ENCODE data around the gene TMEM217. TPM values are rescaled to one million over a fixed set of nuclear protein-coding genes. Genes with fewer than 3 reads are reported as not detected.
A peak's percentile ranks its signal among the peaks of the same experiment; 100 is the strongest.

TMEM217 gene
- polyA plus RNA-seq, 2 donors, result 2.6 to 5.4 TPM

DNA sequence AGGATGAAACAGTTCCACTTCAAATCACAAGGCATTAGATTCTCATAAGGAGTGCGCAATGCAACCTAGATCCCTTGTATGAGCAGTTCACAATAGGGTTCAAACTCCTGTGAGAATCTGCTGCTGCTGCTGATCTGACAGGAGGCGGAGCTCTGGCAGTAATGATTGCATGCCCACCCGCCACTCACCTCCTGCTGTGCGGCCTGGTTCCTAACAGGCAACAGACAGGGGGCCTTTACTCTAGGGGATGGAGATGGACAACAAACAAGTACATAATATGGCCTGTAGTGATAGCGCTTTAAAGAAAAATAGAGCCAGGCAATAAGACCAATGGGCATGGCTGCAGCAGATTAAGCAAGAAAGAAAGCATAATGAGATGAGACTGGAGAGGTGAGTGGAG, 3.1 kb downstream of the TMEM217 start:
- 95 to 97% methylated on average over 5 of the region's 5 CpGs for WGBS, 2 donors

DNA sequence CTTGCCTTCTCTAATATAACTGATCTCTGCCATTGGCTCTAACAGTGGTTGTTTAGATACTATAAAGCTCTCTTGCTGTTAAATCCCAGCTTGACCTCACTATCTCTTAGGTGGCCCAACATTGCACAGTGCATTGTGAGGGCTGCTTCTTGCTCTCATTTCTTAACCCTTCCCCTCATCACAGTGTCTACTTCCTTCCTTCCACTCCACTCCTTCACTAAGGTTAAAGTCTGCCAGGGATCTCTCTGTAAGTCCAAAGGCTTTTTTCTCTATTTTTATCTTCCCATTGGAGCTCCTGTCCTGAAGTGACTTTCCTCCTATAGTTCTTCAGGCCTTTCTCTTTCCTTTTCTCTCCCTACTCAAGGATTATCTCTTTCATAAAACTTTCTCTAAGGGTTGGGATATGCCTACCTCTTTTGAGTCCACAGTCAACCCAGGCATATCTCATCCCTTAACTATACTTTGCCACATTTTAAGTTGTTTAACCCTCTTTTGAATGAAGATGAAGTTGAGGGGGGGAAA, 4.4 kb downstream of the TMEM217 start:
- Histone ChIP-seq H3K36me3 (ENCODE audit: control insufficient read depth in 2 of 2, insufficient read depth in 2 of 2, low read length in 1 of 2) (no peaks in the 10 kb centered on the region), H3K27me3 (ENCODE audit: control insufficient read depth in 1 of 2, insufficient read depth in 2 of 2, low read length in 2 of 2) (no peaks in the 10 kb centered on the region), H3K27ac (ENCODE audit: low read depth in 2 of 2, low read length in 1 of 2) (no peak overlapping the region), H3K4me1 (ENCODE audit: control insufficient read depth in 2 of 2, insufficient read depth in 2 of 2, low read length in 1 of 2) (no peaks in the 10 kb centered on the region), H3K4me3 (ENCODE audit: low read depth in 1 of 2, low read length in 2 of 2) (no peak overlapping the region), H3K9me3 (ENCODE audit: control insufficient read depth in 2 of 2, insufficient read depth in 1 of 2, low read depth in 1 of 2, low read length in 1 of 2) (no peaks in the 10 kb centered on the region)

More for the DNA sequence above, 3.1 kb downstream of the TMEM217 start:
- no peaks in the 10 kb centered on the region for H3K4me1 ChIP-seq (ENCODE audit: control insufficient read depth in 2 of 2, insufficient read depth in 2 of 2, low read length in 1 of 2)
- no peak overlapping the region for H3K4me3 ChIP-seq (ENCODE audit: low read depth in 1 of 2, low read length in 2 of 2)
- no peak overlapping the region for H3K27ac ChIP-seq (ENCODE audit: low read depth in 2 of 2, low read length in 1 of 2)
- H3K9me3 ChIP-seq (ENCODE audit: control insufficient read depth in 2 of 2, insufficient read depth in 1 of 2, low read depth in 1 of 2, low read length in 1 of 2), result no peaks in the 10 kb centered on the region
- H3K27me3 ChIP-seq (ENCODE audit: control insufficient read depth in 1 of 2, insufficient read depth in 2 of 2, low read length in 2 of 2), result no peaks in the 10 kb centered on the region
- H3K36me3 ChIP-seq (ENCODE audit: control insufficient read depth in 2 of 2, insufficient read depth in 2 of 2, low read length in 1 of 2), result no peaks in the 10 kb centered on the region

DNA sequence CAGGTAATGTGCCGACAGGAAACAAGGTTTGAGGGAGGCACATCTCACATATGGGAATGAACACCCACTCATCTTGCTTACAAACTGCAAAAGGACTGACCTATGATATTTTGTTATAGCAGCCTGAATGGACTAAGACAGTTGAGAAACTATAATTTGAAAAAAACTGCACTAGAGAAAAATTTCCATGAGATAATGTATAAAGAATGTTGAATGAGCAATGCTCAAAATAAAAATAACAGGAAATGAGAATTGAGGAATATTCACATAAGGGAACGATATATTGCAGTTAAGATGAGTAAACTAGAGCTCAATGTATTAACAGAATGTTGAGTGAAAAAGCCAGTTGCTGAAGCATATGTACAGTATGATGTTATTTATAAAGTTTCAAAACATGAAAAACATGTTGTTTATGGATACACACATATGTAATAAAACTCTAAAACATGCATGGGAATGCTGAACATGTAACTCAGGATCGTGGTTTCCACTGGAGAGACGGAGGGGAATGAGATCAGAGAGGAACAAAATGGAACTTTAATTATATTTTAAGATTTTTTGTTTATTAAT, 6.6 kb downstream of the TMEM217 start:
- H3K4me3 ChIP-seq (ENCODE audit: low read depth in 1 of 2, low read length in 2 of 2), result no peak overlapping the region
- H3K27me3 ChIP-seq (ENCODE audit: control insufficient read depth in 1 of 2, insufficient read depth in 2 of 2, low read length in 2 of 2), result no peaks in the 10 kb centered on the region
- H3K9me3 ChIP-seq (ENCODE audit: control insufficient read depth in 2 of 2, insufficient read depth in 1 of 2, low read depth in 1 of 2, low read length in 1 of 2), result no peaks in the 10 kb centered on the region
- WGBS, 2 donors, result 79 to 81% methylated on average over 4 of the region's 4 CpGs
- H3K4me1 ChIP-seq (ENCODE audit: control insufficient read depth in 2 of 2, insufficient read depth in 2 of 2, low read length in 1 of 2), result no peaks in the 10 kb centered on the region
- no peaks in the 10 kb centered on the region for H3K36me3 ChIP-seq (ENCODE audit: control insufficient read depth in 2 of 2, insufficient read depth in 2 of 2, low read length in 1 of 2)
- H3K27ac ChIP-seq (ENCODE audit: low read depth in 2 of 2, low read length in 1 of 2), result no peak overlapping the region

DNA sequence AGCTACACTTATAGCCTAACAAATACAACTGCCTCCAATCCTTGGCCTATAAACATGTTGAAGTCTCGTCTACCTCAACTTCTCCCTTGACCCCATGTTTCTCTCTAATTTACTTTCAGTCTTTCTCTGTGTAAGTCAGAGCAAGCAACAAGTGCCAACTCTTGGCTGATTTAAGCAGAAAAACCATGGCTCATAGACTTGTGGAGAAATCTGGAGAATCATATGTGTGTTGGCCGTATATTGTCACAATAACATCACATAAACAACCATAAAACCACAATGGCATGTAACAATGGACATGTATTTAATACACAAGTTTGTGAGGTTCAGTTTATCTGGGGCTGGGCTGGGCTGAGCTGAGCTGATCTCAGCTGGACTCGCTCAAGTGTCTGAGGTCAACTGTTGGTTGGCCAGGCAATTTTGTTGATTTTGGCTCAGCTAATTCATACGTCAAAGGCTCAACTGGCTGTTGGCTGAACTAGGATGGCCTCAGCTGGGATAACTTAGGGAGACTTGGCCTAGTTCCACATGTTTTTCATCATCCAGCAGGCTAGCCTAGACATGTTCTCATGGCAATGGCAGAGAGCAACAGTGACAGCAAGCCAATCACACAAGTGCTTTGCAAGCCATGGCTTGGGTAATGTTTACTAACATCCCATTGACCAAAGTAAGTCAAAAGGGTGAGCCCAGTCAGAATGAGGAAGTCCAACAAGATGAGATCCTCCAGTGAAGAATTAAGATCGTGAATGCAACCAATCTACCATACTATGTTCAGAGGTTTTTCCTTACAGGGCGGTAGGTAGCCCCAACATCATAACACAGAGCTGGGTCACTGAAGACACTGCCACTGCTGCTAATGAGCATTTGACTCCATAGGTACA, 13.3 kb downstream of the TMEM217 start:
- Histone ChIP-seq H3K27ac (ENCODE audit: low read depth in 2 of 2, low read length in 1 of 2) (peak overlapping the region; percentile 83 to 96), H3K36me3 (ENCODE audit: control insufficient read depth in 2 of 2, insufficient read depth in 2 of 2, low read length in 1 of 2) (no peaks in the 10 kb centered on the region), H3K4me3 (ENCODE audit: low read depth in 1 of 2, low read length in 2 of 2) (no peak overlapping the region), H3K9me3 (ENCODE audit: control insufficient read depth in 2 of 2, insufficient read depth in 1 of 2, low read depth in 1 of 2, low read length in 1 of 2) (no peaks in the 10 kb centered on the region), H3K27me3 (ENCODE audit: control insufficient read depth in 1 of 2, insufficient read depth in 2 of 2, low read length in 2 of 2) (no peaks in the 10 kb centered on the region), H3K4me1 (ENCODE audit: control insufficient read depth in 2 of 2, insufficient read depth in 2 of 2, low read length in 1 of 2) (peaks cover 0 to 7% of the 10 kb centered on the region in 2 donors)
- WGBS, 2 donors, result 39 to 41% methylated on average over 6 of the region's 6 CpGs

DNA sequence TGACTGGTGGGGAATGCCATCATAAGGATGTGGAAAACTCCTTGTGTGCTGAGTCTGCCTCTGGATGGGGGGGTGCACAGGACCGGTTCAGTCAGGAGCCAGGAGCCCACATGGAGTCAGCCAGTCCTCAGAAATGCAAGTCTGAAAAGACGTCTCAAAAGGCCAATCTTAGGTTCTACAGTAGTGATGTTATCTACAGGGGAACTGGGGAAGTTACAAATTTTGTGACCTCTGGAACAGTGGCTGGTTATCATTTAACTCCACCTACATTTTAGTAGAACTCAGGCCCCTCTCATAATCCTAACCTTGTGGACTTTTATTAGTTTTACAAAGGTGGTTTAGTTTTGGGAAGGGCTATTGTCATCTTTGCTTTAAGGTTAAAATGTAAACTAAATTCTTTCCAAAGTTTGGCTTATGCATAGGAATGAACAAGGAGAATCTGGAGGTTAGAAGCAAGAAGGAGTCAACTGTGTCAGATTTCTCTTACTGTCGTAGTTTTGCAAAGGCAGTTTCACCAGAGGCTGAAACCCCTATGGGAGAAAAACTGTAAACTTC, 14.1 kb downstream of the TMEM217 start:
- Histone ChIP-seq H3K4me1 (ENCODE audit: control insufficient read depth in 2 of 2, insufficient read depth in 2 of 2, low read length in 1 of 2) (peaks cover 0 to 7% of the 10 kb centered on the region in 2 donors), H3K36me3 (ENCODE audit: control insufficient read depth in 2 of 2, insufficient read depth in 2 of 2, low read length in 1 of 2) (no peaks in the 10 kb centered on the region), H3K27me3 (ENCODE audit: control insufficient read depth in 1 of 2, insufficient read depth in 2 of 2, low read length in 2 of 2) (no peaks in the 10 kb centered on the region), H3K9me3 (ENCODE audit: control insufficient read depth in 2 of 2, insufficient read depth in 1 of 2, low read depth in 1 of 2, low read length in 1 of 2) (no peaks in the 10 kb centered on the region), H3K27ac (ENCODE audit: low read depth in 2 of 2, low read length in 1 of 2) (peak overlapping the region; percentile 58 to 77), H3K4me3 (ENCODE audit: low read depth in 1 of 2, low read length in 2 of 2) (no peak overlapping the region)
- WGBS, 2 donors, result 63 to 70% methylated on average over 3 of the region's 3 CpGs

DNA sequence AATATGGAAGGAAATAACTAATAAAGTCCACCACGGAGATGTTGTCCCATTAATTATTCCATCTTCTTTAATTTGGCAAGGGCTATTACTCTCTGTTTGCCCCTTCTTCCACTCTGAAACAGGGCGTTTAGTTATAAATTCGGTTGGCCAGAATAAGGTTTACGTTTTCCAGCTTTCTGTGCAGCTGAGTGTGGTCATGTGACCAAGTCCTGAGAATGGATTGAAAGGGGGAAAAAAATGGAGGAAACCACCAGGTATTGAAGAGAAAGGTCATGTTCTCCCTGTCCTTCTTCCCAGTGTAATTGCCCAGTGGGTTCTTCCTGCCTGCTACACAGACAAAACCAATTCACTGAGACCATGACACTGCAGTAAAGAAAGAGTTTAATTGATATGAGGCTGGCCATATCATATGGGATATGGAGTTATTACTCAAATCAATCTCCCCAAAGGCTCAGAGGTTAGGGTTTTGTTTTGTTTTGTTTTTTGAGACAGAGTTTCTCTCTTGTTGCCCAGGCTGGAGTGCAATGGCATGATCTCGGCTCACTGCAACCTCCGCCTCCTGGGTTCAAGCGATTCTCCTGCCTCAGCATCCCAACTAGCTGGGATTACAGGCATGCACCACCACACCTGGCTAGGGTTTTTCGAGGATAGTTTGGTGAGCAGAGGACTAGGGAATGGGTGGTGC, 14.7 kb downstream of the TMEM217 start:
- Histone ChIP-seq H3K9me3 (ENCODE audit: control insufficient read depth in 2 of 2, insufficient read depth in 1 of 2, low read depth in 1 of 2, low read length in 1 of 2) (no peaks in the 10 kb centered on the region), H3K4me3 (ENCODE audit: low read depth in 1 of 2, low read length in 2 of 2) (no peak overlapping the region), H3K4me1 (ENCODE audit: control insufficient read depth in 2 of 2, insufficient read depth in 2 of 2, low read length in 1 of 2) (peaks cover 0 to 7% of the 10 kb centered on the region in 2 donors), H3K27me3 (ENCODE audit: control insufficient read depth in 1 of 2, insufficient read depth in 2 of 2, low read length in 2 of 2) (no peaks in the 10 kb centered on the region), H3K27ac (ENCODE audit: low read depth in 2 of 2, low read length in 1 of 2) (peak overlapping the region; percentile 28 to 84), H3K36me3 (ENCODE audit: control insufficient read depth in 2 of 2, insufficient read depth in 2 of 2, low read length in 1 of 2) (no peaks in the 10 kb centered on the region)
- WGBS, 2 donors, result 84 to 88% methylated on average over 8 of the region's 8 CpGs

DNA sequence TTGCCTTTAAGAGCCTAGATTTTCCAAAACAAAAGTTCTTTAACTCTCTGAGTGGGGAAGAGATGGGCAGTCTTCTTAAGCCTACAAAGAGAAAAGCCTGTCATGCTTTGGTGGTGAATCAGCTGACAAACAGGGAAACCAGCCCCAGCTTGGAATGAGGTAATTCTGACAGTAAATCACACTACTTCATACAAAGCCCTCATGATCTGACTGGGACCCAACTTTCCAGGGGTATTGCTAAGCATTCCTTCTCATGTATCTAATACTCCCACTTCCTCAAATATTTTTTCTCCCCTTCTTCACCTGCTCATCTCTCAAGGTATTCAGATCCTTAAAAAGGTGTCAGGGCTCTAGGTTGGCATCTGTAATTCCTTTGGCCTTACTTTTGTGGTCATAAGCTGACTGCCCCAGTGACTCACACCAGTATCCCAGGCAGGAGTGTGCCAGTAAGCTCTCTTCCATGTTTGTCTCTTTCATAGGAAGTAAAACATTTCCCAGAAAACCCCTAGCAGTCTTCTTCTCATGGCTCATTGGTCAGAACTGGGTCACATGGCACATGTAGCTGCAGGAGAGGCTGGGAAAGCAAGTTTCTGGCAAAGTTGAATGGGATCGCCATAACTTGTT, 15.4 kb downstream of the TMEM217 start:
- H3K4me3 ChIP-seq (ENCODE audit: low read depth in 1 of 2, low read length in 2 of 2), result no peak overlapping the region
- peak overlapping the region; percentile 78 to 84 for H3K27ac ChIP-seq (ENCODE audit: low read depth in 2 of 2, low read length in 1 of 2)
- H3K9me3 ChIP-seq (ENCODE audit: control insufficient read depth in 2 of 2, insufficient read depth in 1 of 2, low read depth in 1 of 2, low read length in 1 of 2), result no peaks in the 10 kb centered on the region
- H3K4me1 ChIP-seq (ENCODE audit: control insufficient read depth in 2 of 2, insufficient read depth in 2 of 2, low read length in 1 of 2), result peaks cover 0 to 7% of the 10 kb centered on the region in 2 donors
- no peaks in the 10 kb centered on the region for H3K36me3 ChIP-seq (ENCODE audit: control insufficient read depth in 2 of 2, insufficient read depth in 2 of 2, low read length in 1 of 2)
- no peaks in the 10 kb centered on the region for H3K27me3 ChIP-seq (ENCODE audit: control insufficient read depth in 1 of 2, insufficient read depth in 2 of 2, low read length in 2 of 2)
- 84 to 92% methylated on average over 1 of the region's 1 CpG for WGBS, 2 donors

DNA sequence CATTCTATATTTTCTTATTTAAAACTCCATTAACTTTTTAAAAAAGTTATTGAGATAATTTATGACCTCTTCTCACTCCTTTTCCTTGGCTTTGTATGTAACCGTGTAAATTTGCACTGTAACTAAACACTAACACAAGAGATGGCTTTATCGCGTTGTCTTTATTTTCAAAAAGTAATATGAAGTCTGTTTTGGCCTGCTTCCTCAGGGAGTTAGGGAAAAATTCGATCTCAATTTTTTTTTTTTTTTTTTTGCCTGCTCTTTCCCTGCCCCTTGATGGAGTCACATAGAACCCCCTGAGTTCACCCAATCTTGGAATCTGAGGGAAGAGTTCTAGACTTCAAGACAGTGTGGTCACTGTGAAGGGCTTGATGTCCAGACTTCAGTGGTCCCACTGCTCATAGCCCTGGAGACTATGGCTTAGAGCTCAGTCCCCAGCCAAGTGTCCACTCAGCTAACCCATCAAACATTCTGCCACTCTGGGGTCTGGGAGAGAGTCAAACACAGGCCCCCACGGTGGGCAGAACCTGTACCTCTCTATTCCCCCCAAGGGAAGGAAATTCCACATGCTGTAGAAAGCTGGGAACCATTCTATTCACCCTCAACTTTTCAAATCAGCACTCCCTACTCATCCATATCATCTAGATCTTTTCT, 16.0 kb downstream of the TMEM217 start:
- H3K4me3 ChIP-seq (ENCODE audit: low read depth in 1 of 2, low read length in 2 of 2), result no peak overlapping the region
- H3K36me3 ChIP-seq (ENCODE audit: control insufficient read depth in 2 of 2, insufficient read depth in 2 of 2, low read length in 1 of 2), result no peaks in the 10 kb centered on the region
- H3K27me3 ChIP-seq (ENCODE audit: control insufficient read depth in 1 of 2, insufficient read depth in 2 of 2, low read length in 2 of 2), result no peaks in the 10 kb centered on the region
- 76 to 80% methylated on average over 5 of the region's 5 CpGs for WGBS, 2 donors
- H3K4me1 ChIP-seq (ENCODE audit: control insufficient read depth in 2 of 2, insufficient read depth in 2 of 2, low read length in 1 of 2), result peaks cover 0 to 7% of the 10 kb centered on the region in 2 donors
- no peaks in the 10 kb centered on the region for H3K9me3 ChIP-seq (ENCODE audit: control insufficient read depth in 2 of 2, insufficient read depth in 1 of 2, low read depth in 1 of 2, low read length in 1 of 2)
- H3K27ac ChIP-seq (ENCODE audit: low read depth in 2 of 2, low read length in 1 of 2), result peak overlapping the region; percentile 78 to 81

DNA sequence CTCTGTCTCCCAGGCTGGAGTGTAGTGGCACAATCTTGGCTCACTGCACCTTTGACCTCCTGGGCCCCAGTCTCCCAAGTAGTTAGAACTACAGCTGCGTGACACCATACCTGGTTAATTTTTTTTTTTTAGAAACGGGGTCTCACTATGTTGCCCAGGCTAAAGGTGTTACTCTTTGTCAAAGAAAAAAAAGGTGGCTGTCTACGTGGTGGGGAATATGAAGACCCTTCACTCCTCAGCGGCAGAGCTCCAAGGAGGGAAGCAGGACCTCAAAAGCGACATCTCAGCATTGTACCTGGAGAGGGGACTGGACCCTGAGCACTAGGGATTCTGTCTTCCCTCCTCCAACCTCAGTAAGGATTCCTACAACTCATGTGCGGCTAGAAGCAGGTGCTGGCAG, 16.8 kb downstream of the TMEM217 start:
- Histone ChIP-seq H3K27ac (ENCODE audit: low read depth in 2 of 2, low read length in 1 of 2) (no peak overlapping the region), H3K27me3 (ENCODE audit: control insufficient read depth in 1 of 2, insufficient read depth in 2 of 2, low read length in 2 of 2) (no peaks in the 10 kb centered on the region), H3K9me3 (ENCODE audit: control insufficient read depth in 2 of 2, insufficient read depth in 1 of 2, low read depth in 1 of 2, low read length in 1 of 2) (no peaks in the 10 kb centered on the region), H3K36me3 (ENCODE audit: control insufficient read depth in 2 of 2, insufficient read depth in 2 of 2, low read length in 1 of 2) (no peaks in the 10 kb centered on the region), H3K4me1 (ENCODE audit: control insufficient read depth in 2 of 2, insufficient read depth in 2 of 2, low read length in 1 of 2) (peaks cover 0 to 7% of the 10 kb centered on the region in 2 donors), H3K4me3 (ENCODE audit: low read depth in 1 of 2, low read length in 2 of 2) (no peak overlapping the region)
- WGBS, 2 donors, result 96 to 97% methylated on average over 6 of the region's 6 CpGs
